ENCODE results near the gene KRTAP4-2. TPM values are rescaled to one million over a fixed set of nuclear protein-coding genes. Genes with fewer than 3 reads are reported as not detected.
"Not testable (repeated sequence)": the region's sequence is repeated elsewhere in the genome, so short reads cannot be mapped to it uniquely, and the experiment has no call there.

KRTAP4-2 gene
- total RNA-seq, 3 donors from 2014 or later, result not detected

DNA sequence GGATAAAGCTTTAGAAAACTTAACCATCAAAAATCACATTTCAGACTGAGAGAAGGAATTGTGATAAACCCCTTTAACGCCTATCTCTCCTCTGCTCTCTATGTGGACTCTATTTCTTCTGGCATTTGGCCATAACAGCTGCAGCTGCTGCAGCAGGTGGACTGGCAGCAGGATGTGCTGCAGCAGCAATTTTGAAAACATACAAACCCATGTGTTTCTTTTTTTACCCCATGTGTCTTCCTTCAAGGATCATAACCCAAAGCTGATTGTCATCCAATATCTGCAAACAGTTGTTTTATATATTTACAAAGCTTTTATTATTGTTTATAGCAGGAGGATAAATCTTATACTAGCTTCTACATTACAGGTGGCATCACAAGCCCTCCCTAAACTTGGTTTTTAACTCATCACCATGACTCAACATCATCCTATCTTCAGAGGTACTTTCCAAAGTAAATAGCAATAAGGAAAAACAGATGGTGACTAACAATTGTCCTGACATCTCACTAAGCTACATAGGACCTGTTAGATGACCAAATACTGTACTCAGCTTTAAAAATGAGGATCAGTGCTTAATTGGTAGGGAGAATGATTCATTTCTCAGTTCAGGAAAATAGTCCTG is 33.9 kb upstream of the KRTAP4-2 start:
- H3K9me3 ChIP-seq, result no peaks in the 10 kb centered on the region
- H3K27me3 ChIP-seq, result no peaks in the 10 kb centered on the region
- intact Hi-C loops (cut with DNase I; ENCODE audit: low total_unique reads), result no loop called here
- no peaks in the 10 kb centered on the region for H3K4me1 ChIP-seq
- H3K27ac ChIP-seq, result no peak overlapping the region
- no peak for DNase-seq (ENCODE audit: low spot score in 2 of 2)
- H3K4me3 ChIP-seq, result no peak overlapping the region
- TF ChIP-seq POLR2A (IDR thresholded peaks at IDR 0.05) (no peak), POLR2AphosphoS5 (IDR thresholded peaks at IDR 0.05) (no peak)
- TF ChIP-seq, protein P1, sequence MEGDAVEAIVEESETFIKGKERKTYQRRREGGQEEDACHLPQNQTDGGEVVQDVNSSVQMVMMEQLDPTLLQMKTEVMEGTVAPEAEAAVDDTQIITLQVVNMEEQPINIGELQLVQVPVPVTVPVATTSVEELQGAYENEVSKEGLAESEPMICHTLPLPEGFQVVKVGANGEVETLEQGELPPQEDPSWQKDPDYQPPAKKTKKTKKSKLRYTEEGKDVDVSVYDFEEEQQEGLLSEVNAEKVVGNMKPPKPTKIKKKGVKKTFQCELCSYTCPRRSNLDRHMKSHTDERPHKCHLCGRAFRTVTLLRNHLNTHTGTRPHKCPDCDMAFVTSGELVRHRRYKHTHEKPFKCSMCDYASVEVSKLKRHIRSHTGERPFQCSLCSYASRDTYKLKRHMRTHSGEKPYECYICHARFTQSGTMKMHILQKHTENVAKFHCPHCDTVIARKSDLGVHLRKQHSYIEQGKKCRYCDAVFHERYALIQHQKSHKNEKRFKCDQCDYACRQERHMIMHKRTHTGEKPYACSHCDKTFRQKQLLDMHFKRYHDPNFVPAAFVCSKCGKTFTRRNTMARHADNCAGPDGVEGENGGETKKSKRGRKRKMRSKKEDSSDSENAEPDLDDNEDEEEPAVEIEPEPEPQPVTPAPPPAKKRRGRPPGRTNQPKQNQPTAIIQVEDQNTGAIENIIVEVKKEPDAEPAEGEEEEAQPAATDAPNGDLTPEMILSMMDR (IDR thresholded peaks at IDR 0.05), result no peak
- H3K36me3 ChIP-seq, result no peaks in the 10 kb centered on the region

DNA sequence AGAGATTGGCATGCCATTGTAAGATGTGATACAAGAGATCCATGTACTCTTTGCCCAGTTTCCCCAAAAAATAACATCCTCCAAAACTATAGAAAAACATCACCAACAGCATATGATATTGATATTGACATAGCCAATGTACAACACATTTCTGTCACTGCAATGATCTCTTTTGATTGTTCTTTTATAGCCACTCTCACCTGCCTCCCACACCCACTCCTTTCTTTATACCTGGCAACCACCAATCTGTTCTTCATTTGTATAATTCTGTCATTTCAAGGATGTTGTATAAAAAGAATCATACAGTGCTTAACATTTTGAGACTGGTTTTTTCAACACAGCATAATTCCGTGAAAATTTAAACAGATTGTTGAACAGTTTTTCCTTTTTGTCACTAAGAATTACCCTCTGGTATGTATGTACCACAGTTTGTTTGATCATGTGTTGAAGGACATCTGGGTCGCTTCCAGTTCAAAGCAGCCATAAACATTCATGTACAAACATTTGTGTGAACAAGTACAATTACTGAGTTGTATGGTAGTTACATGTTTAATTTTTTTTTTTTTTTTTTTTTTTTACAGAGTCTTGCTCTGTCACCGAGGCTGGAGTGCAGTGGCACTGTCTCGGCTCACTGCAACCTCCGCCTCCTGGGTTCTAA is 21.5 kb upstream of the KRTAP4-2 start:
- no peak for DNase-seq (ENCODE audit: low spot score in 2 of 2)
- intact Hi-C loops (cut with DNase I; ENCODE audit: low total_unique reads), result no loop called here
- no peak overlapping the region for H3K4me3 ChIP-seq
- H3K27me3 ChIP-seq, result no peaks in the 10 kb centered on the region
- H3K27ac ChIP-seq, result no peak overlapping the region
- no peaks in the 10 kb centered on the region for H3K4me1 ChIP-seq
- no peaks in the 10 kb centered on the region for H3K36me3 ChIP-seq
- no peaks in the 10 kb centered on the region for H3K9me3 ChIP-seq
- no peak for TF ChIP-seq POLR2A (IDR thresholded peaks at IDR 0.05)
- TF ChIP-seq, protein P1 (IDR thresholded peaks at IDR 0.05), result no peak
- no peak for TF ChIP-seq POLR2AphosphoS5 (IDR thresholded peaks at IDR 0.05)

DNA sequence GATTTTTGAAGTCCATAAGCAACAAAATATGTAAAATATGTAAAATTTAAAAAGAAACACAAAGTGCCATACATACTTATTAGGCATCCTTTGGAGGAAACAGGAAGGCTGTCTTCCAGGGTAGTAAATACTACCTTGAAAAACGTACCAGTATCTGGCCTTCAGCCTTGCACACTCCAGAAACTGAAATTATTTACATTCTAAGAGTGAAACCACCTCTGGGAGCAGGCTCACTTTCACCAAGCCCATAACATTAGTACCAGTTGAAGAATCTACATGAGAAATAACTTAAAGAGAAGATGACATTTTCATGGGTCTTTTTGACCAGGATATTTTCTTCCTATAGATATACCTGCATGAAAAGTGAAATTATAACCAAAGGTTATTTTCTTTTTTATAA is 18.0 kb upstream of the KRTAP4-2 start:
- intact Hi-C loops (cut with DNase I; ENCODE audit: low total_unique reads), result no loop called here
- H3K9me3 ChIP-seq, result no peaks in the 10 kb centered on the region
- no peak overlapping the region for H3K27ac ChIP-seq
- H3K4me3 ChIP-seq, result no peak overlapping the region
- TF ChIP-seq, protein P1 (IDR thresholded peaks at IDR 0.05), result no peak
- TF ChIP-seq POLR2AphosphoS5 (IDR thresholded peaks at IDR 0.05) (no peak), POLR2A (IDR thresholded peaks at IDR 0.05) (no peak)
- DNase-seq (ENCODE audit: low spot score in 2 of 2), result no peak
- H3K4me1 ChIP-seq, result no peaks in the 10 kb centered on the region
- no peaks in the 10 kb centered on the region for H3K27me3 ChIP-seq
- H3K36me3 ChIP-seq, result no peaks in the 10 kb centered on the region

DNA sequence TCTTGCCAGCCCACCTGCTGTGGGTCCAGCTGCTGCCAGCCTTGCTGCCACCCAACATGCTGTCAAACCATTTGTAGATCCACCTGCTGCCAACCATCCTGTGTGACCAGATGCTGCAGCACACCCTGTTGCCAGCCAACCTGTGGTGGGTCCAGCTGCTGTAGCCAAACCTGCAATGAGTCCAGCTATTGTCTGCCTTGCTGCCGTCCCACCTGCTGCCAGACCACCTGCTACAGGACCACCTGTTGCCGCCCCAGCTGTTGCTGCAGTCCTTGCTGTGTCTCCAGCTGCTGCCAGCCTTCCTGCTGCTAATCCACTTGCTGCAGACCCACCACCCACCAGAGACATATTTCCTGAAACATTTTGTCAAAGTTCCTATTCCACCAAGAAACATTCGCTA is 12.3 kb upstream of the KRTAP4-2 start:
- Histone ChIP-seq H3K9me3 (no peaks in the 10 kb centered on the region), H3K27me3 (no peaks in the 10 kb centered on the region), H3K36me3 (no peaks in the 10 kb centered on the region), H3K4me1 (no peaks in the 10 kb centered on the region), H3K4me3 (no peak overlapping the region), H3K27ac (no peak overlapping the region)
- TF ChIP-seq POLR2AphosphoS5 (IDR thresholded peaks at IDR 0.05), result no peak
- no peak for TF ChIP-seq POLR2A (IDR thresholded peaks at IDR 0.05)
- TF ChIP-seq, protein P1 (IDR thresholded peaks at IDR 0.05), result no peak
- DNase-seq (ENCODE audit: low spot score in 2 of 2), result no peak
- intact Hi-C loops (cut with DNase I; ENCODE audit: low total_unique reads), result no loop called here

DNA sequence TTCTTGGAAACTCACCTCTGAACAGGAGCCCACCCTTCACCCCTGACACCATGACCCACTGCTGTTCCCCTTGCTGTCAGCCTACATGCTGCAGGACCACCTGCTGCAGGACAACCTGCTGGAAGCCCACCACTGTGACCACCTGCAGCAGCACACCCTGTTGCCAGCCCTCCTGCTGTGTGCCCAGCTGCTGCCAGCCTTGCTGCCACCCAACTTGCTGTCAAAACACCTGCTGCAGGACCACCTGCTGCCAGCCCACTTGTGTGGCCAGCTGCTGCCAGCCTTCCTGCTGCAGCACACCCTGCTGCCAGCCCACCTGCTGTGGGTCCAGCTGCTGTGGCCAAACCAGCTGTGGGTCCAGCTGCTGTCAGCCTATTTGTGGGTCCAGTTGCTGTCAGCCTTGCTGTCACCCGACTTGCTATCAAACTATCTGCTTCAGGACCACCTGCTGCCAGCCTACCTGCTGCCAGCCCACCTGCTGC is 11.9 kb upstream of the KRTAP4-2 start, which contains the start of gene KRTAP9-1:
Gene KRTAP9-1 (plus strand): TSS at position 51 of the 482 bp plus-strand sequence. CDS start 0 bp downstream, at position 51.
- H3K4me3 ChIP-seq; H3K27ac ChIP-seq; H3K4me1 ChIP-seq; DNase-seq (ENCODE audit: low spot score in 2 of 2); intact Hi-C loops (cut with DNase I; ENCODE audit: low total_unique reads); H3K27me3 ChIP-seq; H3K9me3 ChIP-seq; H3K36me3 ChIP-seq: not testable (repeated sequence)

All from breast epithelium (tissue), 4 donors.